GM19452 (cell line): ENCODE measurements around the gene ELOVL5.
"Not testable (repeated sequence)": the region's sequence is repeated elsewhere in the genome, so short reads cannot be mapped to it uniquely, and the experiment has no call there.

ENCODE experiments used
- ATAC-seq: cut with Tn5 transposase; IDR thresholded peaks from one replicate; pipeline ENCODE4 v1.9.1; 2021; ENCODE audit not compliant: unreplicated experiment

The ELOVL5 gene

GRCh38 chr6:53306217-53306616, 42.5 kb downstream of the ELOVL5 start:
- not testable (repeated sequence) for ATAC-seq

- ATAC-seq: not testable (repeated sequence)
Measured at GRCh38 chr6:53305506-53306005, 43.2 kb downstream of the ELOVL5 start.

DNA sequence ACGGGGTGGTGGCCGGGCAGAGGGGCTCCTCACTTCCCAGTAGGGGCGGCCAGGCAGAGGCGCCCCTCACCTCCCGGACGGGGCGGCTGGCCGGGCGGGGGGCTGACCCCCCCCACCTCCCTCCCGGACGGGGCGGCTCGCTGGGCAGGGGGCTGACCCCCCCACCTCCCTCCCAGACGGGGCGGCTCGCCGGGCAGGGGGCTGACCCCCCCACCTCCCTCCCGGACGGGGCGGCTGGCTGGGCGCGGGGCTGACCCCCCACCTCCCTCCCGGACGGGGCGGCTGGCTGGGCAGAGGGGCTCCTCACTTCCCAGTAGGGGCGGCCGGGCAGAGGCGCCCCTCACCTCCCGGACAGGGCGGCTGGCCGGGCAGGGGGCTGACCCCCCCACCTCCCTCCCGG, 43.8 kb downstream of the ELOVL5 start:
- ATAC-seq: not testable (repeated sequence)

DNA sequence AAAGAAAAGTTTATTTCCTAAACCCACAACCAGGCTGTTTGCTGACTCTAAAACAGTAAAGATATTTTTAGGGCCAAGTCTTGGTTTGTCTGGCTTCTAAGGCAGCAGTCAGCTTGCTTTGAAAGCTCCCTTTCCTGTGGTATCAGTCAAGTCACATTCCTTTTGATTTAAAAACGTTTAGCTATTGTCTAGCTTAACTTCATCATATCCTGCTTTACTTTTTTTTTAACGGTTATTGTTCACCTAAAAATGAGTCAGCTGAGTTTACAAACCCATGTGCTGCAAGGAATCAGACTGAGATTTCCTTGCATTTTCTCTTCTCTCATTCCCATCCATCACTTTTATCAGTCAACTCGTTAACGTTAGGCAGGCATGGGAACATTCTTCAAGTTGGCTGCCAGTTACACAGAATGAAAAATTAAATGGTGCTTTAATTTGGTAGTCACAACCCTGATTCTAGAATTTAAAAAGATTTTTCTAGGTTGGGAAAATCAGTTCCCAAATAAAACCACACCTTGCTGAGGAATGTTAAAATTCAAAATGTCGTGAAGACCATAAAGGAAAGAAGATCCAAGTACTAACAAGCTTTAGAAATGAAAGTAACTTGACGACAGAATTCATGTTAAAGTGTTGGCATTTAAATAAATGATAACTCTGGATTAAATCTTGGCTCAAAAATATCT, 45.9 kb downstream of the ELOVL5 start:
- ATAC-seq: no peak

GRCh38 chr6:53301801-53302537, 46.8 kb downstream of the ELOVL5 start:
- ATAC-seq: no peak

- ATAC-seq: no peak
Measured at GRCh38 chr6:53300656-53301551, 47.8 kb downstream of the ELOVL5 start.

DNA sequence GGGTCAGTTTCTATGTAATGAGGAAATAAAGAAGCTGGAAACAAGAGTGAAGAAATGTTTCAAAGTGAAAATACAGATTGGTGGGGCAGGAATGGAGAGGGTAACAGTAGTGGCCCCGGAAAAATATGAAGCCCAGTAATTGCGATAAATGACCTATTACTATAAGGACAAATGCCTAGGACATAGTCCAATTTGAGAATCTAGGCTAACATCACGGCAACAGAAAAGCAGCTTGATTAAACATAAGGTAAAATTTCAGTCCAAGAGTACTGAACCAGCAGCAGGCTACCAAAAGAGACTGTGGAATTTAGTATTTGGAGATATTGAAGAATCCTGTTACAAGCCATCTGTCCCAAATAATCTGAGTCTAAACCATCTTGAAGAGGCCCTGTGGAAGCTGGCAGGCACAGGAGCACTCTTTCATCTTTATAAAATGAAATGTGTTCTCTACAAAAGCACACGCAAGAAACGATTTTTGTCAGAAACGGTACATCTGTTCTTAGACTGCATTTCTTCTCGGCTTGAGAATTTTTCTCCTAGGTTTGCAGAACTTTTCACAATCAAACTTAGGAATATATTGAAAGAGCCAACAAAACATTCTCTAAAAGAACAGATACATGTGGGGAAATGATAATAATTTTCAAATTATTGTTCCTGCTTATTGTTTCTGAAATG, 49.3 kb downstream of the ELOVL5 start:
- ATAC-seq: no peak

GRCh38 chr6:53297004-53297403, 51.7 kb downstream of the ELOVL5 start:
- ATAC-seq: no peak

DNA sequence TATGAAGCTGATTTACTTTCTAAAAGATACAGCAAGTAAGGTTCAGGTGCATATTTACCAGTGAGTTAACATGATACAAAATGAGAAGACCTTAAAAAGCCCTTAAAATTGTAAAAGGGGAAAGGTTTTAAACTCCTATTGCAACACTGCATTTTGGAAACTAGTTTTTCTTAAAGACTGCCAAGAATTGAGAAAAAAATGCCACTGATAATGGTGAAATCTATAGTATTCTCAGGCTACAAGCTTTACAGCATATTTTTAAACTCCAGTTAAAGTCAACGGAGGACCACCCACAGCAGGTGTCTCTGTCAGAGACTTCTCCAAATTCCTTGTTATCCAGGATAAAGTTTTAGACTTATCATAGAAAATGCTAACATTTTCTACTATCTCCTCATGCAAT, 53.6 kb downstream of the ELOVL5 start:
- no peak for ATAC-seq

DNA sequence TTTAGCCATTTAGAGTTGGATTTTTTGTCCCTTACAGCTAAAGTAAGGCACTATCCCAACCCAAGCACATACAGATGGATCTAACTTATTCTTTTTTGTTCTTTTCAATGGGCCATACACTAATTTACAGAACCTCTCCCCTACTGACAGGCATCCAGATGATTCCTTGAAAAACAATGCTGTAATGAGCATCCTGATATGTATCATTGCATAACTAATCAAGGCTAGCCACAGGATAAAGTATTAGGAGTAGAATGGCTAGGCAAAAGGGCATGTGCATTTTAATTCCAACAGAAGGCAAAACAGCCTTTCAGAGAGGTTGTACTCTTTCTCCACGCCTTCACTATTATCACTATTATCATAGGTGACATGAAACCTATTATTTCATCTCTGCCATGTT, 54.1 kb downstream of the ELOVL5 start:
- ATAC-seq: no peak

- no peak for ATAC-seq
Measured at GRCh38 chr6:53294095-53294494, 54.7 kb downstream of the ELOVL5 start.

GRCh38 chr6:53293691-53294090, 55.1 kb downstream of the ELOVL5 start:
- no peak for ATAC-seq

GRCh38 chr6:53290537-53291510, 57.9 kb downstream of the ELOVL5 start:
- no peak for ATAC-seq

DNA sequence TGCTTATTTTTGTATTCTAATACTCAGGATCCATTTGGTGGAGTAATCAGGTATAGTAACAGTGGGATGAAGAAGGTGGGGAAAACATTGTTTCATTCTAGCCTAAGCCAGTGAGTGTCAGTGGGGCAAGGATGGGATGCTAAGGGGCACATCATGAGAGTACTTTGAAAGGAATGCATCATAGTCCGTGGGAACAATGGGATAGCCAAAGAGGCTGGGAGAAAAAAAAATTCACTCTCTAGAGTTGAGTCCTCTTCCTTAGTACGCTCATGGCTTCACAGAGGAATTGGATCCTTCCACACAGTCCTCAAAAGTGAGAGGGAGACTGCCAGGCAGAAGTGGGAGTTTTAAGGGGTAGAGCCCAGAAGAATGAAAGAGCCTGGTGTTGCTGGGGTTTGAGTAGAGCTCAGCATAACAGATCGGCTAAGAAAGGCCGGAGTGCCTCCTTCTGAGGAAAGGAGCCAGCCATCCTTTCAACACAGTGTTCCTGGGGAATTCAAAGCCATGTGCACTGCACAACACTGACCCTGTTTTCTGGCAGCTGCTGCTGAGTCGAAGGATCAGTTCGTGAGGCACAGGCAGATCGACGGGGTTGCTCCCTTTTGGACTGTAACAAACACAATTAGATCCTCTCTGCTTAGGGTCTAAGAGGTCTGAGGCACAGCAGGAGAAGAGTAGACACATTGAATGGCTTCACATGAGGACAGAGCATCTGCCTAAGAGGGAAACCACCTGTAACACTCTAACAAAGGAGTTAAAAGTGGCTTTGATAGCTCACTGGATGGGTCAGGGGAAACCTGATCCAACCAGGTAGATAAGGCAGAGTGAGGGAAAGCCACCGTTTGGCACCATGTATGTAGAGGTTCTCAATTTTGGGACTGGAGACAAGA, 61.2 kb downstream of the ELOVL5 start:
- no peak for ATAC-seq

GRCh38 chr6:53284901-53285300, 63.8 kb downstream of the ELOVL5 start:
- peak; percentile 75 for ATAC-seq

DNA sequence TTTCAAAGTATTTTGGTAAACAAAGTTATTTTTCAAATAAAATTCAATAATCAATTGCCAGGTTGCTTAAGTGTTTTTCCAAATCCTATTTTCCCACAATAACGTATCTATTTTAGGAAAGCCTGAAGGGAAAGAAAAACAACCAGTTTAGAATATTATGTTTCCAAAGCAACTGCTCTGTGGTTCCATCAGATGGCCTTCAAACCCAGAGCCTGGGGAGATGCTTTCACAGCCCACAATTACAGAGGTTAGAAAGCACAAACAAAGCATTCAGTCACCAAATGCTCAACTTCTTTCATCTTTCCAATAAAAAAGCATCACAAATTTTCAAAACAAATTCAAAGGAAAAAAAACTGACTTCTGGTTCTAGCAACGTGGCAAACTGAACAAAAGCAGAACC, 66.0 kb downstream of the ELOVL5 start:
- ATAC-seq: no peak

GRCh38 chr6:53282234-53282633, 66.5 kb downstream of the ELOVL5 start:
- no peak for ATAC-seq

DNA sequence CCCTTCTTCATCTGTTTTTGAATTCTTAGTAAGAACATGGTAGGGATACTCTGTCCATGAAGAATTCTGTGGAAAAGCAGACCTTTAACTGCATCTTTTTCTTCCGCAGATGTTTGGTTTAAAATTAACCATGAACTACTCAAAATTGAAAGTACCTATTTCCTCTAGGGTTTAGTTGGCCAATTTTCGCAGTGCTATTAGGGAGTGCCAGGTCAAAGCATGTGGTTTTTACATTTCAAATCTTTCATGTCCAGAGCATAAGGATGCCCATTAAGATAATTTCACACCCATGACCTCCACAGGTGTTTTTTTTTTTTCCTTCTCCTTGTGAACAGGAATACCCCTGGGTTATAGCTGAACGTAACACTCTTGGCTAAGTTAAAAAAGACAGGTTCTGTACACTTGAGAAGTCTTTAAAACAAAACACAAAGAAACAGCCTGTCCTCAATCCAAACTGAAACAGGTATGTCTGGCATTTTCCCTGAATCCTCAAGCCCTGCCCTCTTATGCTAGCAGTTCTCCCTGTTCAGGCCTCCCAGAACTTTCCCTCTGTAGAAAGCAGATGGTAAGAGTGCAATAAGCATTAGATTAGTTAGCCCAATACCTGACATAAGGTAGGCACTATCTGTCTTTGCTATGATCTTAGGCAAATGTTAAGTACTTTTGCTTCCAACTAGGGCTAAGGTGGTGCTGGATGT, 67.1 kb downstream of the ELOVL5 start:
- peak; percentile 58 for ATAC-seq
